ENCODE results near the gene EIF2S3.
"Not testable (repeated sequence)": the region's sequence is repeated elsewhere in the genome, so short reads cannot be mapped to it uniquely, and the experiment has no call there.

EIF2S3 gene

GRCh38 chrX:24027985-24028384, 26.8 kb upstream of the EIF2S3 start:
- no peak for TF ChIP-seq GABPA (IDR thresholded peaks at IDR 0.05; ENCODE audit: low read depth)
- no peak for TF ChIP-seq SPI1 (IDR thresholded peaks at IDR 0.05; ENCODE audit: borderline replicate concordance, low read depth)
- no peak overlapping the region for H3K27ac ChIP-seq (replicated peaks)
- DNase-seq (ENCODE audit: low read depth in 1 of 2, low spot score in 1 of 2), result no peak
- H3K27me3 ChIP-seq (ENCODE audit: insufficient read depth, poor library complexity, severe bottlenecking), result no peaks in the 10 kb centered on the region
- no peak overlapping the region for H3K4me3 ChIP-seq (replicated peaks; ENCODE audit: insufficient read depth, low read length)

- no peak for DNase-seq (ENCODE audit: low read depth in 1 of 2, low spot score in 1 of 2)
- H3K27me3 ChIP-seq (ENCODE audit: insufficient read depth, poor library complexity, severe bottlenecking), result no peaks in the 10 kb centered on the region
- no peak overlapping the region for H3K4me3 ChIP-seq (replicated peaks; ENCODE audit: insufficient read depth, low read length)
- H3K27ac ChIP-seq (replicated peaks), result no peak overlapping the region
- TF ChIP-seq SPI1 (IDR thresholded peaks at IDR 0.05; ENCODE audit: borderline replicate concordance, low read depth) (no peak), CTCF (IDR thresholded peaks at IDR 0.05; ENCODE audit: insufficient read depth, low read length) (no peak), POLR2AphosphoS5 (IDR thresholded peaks at IDR 0.05; ENCODE audit: low read depth) (no peak), REST (IDR thresholded peaks at IDR 0.05; ENCODE audit: insufficient replicate concordance, low read depth) (no peak), GABPA (IDR thresholded peaks at IDR 0.05; ENCODE audit: low read depth) (no peak)
Observed at GRCh38 chrX:24030597-24030996, 24.2 kb upstream of the EIF2S3 start.

- TF ChIP-seq CTCF (IDR thresholded peaks at IDR 0.05; ENCODE audit: insufficient read depth, low read length), result no peak
- no peak for TF ChIP-seq REST (IDR thresholded peaks at IDR 0.05; ENCODE audit: insufficient replicate concordance, low read depth)
- no peak for TF ChIP-seq POLR2AphosphoS5 (IDR thresholded peaks at IDR 0.05; ENCODE audit: low read depth)
- TF ChIP-seq SPI1 (IDR thresholded peaks at IDR 0.05; ENCODE audit: borderline replicate concordance, low read depth), result no peak
- Histone ChIP-seq H3K27ac (replicated peaks) (no peak overlapping the region), H3K27me3 (ENCODE audit: insufficient read depth, poor library complexity, severe bottlenecking) (no peaks in the 10 kb centered on the region), H3K4me3 (replicated peaks; ENCODE audit: insufficient read depth, low read length) (no peak overlapping the region)
- no peak for DNase-seq (ENCODE audit: low read depth in 1 of 2, low spot score in 1 of 2)
Observed at GRCh38 chrX:24034485-24034884, 20.3 kb upstream of the EIF2S3 start.

GRCh38 chrX:24037729-24038128, 17.0 kb upstream of the EIF2S3 start:
- Histone ChIP-seq H3K27ac (replicated peaks) (no peak overlapping the region), H3K27me3 (ENCODE audit: insufficient read depth, poor library complexity, severe bottlenecking) (no peaks in the 10 kb centered on the region), H3K4me3 (replicated peaks; ENCODE audit: insufficient read depth, low read length) (no peak overlapping the region)
- TF ChIP-seq SPI1 (IDR thresholded peaks at IDR 0.05; ENCODE audit: borderline replicate concordance, low read depth) (no peak), REST (IDR thresholded peaks at IDR 0.05; ENCODE audit: insufficient replicate concordance, low read depth) (no peak), CTCF (IDR thresholded peaks at IDR 0.05; ENCODE audit: insufficient read depth, low read length) (no peak), POLR2AphosphoS5 (IDR thresholded peaks at IDR 0.05; ENCODE audit: low read depth) (no peak), GABPA (IDR thresholded peaks at IDR 0.05; ENCODE audit: low read depth) (no peak)
- no peak for DNase-seq (ENCODE audit: low read depth in 1 of 2, low spot score in 1 of 2)

- not testable (repeated sequence) for DNase-seq (ENCODE audit: low read depth in 1 of 2, low spot score in 1 of 2); H3K27me3 ChIP-seq (ENCODE audit: insufficient read depth, poor library complexity, severe bottlenecking); H3K4me3 ChIP-seq (replicated peaks; ENCODE audit: insufficient read depth, low read length); H3K27ac ChIP-seq (replicated peaks)
Observed at GRCh38 chrX:24046060-24046459, 8.7 kb upstream of the EIF2S3 start.

- not testable (repeated sequence) for H3K4me3 ChIP-seq (replicated peaks; ENCODE audit: insufficient read depth, low read length); H3K27me3 ChIP-seq (ENCODE audit: insufficient read depth, poor library complexity, severe bottlenecking); H3K27ac ChIP-seq (replicated peaks); DNase-seq (ENCODE audit: low read depth in 1 of 2, low spot score in 1 of 2)
Observed at GRCh38 chrX:24049643-24050042, 5.1 kb upstream of the EIF2S3 start.

Measured in HL-60 (cell line).